Endothelial cell (in vitro differentiated cells): ENCODE results near the gene CAMK1. TPM values are rescaled to one million over a fixed set of nuclear protein-coding genes. Genes with fewer than 3 reads are reported as not detected.

Experiments
- total RNA-seq: library from RNA; stranded (reverse); fragmentation: NEBNext Ultra II Directional; extraction: Animal tissue kit (Norgen Biotek cat#: 25700); gene quantifications from one replicate; pipeline ENCODE4 v1.2.1, GENCODE V29; 2021; ENCODE audit not compliant: unreplicated experiment

Gene CAMK1
- total RNA-seq, 1 donor from 2014 or later = 6.0 TPM

Other genes with a start within 250 kb of the CAMK1 start
- gene LHFPL4, start 216.1 kb downstream of the CAMK1 start, total RNA-seq = 0.08 TPM
- gene MTMR14, start 120.4 kb downstream of the CAMK1 start, total RNA-seq = 65.0 TPM
- gene CPNE9, start 66.1 kb downstream of the CAMK1 start, total RNA-seq = 0.31 TPM
- 40.6 TPM for gene BRPF1, start 38.2 kb downstream of the CAMK1 start, total RNA-seq
- 22.2 TPM for gene OGG1, start 20.0 kb downstream of the CAMK1 start, total RNA-seq
- gene TADA3, start 22.5 kb upstream of the CAMK1 start, total RNA-seq = 35.4 TPM
- 203 TPM for gene ARPC4, start 23.1 kb upstream of the CAMK1 start, total RNA-seq
- gene TTLL3, start 40.3 kb upstream of the CAMK1 start, total RNA-seq = 34.4 TPM
- 43.5 TPM for gene RPUSD3, start 74.1 kb upstream of the CAMK1 start, total RNA-seq
- gene CIDEC, start 110.3 kb upstream of the CAMK1 start, total RNA-seq = not detected
- 26.6 TPM for gene JAGN1, start 120.7 kb upstream of the CAMK1 start, total RNA-seq
- gene IL17RE, start 132.9 kb upstream of the CAMK1 start, total RNA-seq = 0.74 TPM
- 17.5 TPM for gene IL17RC, start 147.2 kb upstream of the CAMK1 start, total RNA-seq
- 30.7 TPM for gene CRELD1, start 163.9 kb upstream of the CAMK1 start, total RNA-seq
- gene PRRT3, start 182.5 kb upstream of the CAMK1 start, total RNA-seq = 1.9 TPM
- 45.4 TPM for gene EMC3, start 216.9 kb upstream of the CAMK1 start, total RNA-seq